Activated naive CD4-positive, alpha-beta T cell treated with anti-CD3 and anti-CD28 coated beads, Interleukin-2, amount 50 U/mL, for 72 hours (primary cell): ENCODE results near the gene JUP. TPM values are rescaled to one million over a fixed set of nuclear protein-coding genes. Genes with fewer than 3 reads are reported as not detected.

Experiments used
- ATAC-seq, 2 donors: fragments of 150-1000 bp; cut with Tn5 transposase; 2 replicates each; pipeline ENCODE4 v1.10.0; 2021; ENCODE audit warnings: mild to moderate bottlenecking in 2 of 2, moderate library complexity in 2 of 2
- DNase-seq, 2 donors: peaks; one replicate each; pipeline ENCODE4 v3.0.0; 2021 to 2022; ENCODE audit warnings: low spot score in 2 of 2
- H3K27ac Mint-ChIP-seq, 2 donors: one replicate each; pipeline ENCODE4 v1.8.0; 2022; ENCODE audit warnings: mild to moderate bottlenecking in 2 of 2, mixed read lengths in 2 of 2
- H3K36me3 Mint-ChIP-seq, 2 donors: one replicate each; pipeline ENCODE4 v1.8.0; 2022; ENCODE audit warnings: mixed read lengths in 2 of 2
- H3K9me3 Mint-ChIP-seq, 2 donors: one replicate each; pipeline ENCODE4 v1.8.0; 2022; ENCODE audit warnings: mixed read lengths in 2 of 2
- total RNA-seq, 2 donors: library from RNA; stranded (reverse); gene quantifications; one replicate each; pipeline ENCODE4 v1.2.3, GENCODE V29; 2022

JUP gene
- total RNA-seq, 2 donors from 2014 or later, result 0.39 to 0.72 TPM

GRCh38 chr17:41723801-41724475 lies 62.6 kb downstream of the JUP start:
- H3K27ac Mint-ChIP-seq, result no peak overlapping the region
- ATAC-seq (no peak), DNase-seq (no peak)
- no peaks in the 10 kb centered on the region for H3K9me3 Mint-ChIP-seq
- H3K36me3 Mint-ChIP-seq, result no peaks in the 10 kb centered on the region

- Mint-ChIP-seq H3K36me3 (no peaks in the 10 kb centered on the region), H3K27ac (no peak overlapping the region), H3K9me3 (no peaks in the 10 kb centered on the region)
- DNase-seq (no peak), ATAC-seq (no peak)
Measured at GRCh38 chr17:41722231-41722630, 64.3 kb downstream of the JUP start.

- Mint-ChIP-seq H3K27ac (peak overlapping the region in 1 of 2 donors; percentile 65), H3K36me3 (no peaks in the 10 kb centered on the region)
- ATAC-seq, result no peak
Measured at GRCh38 chr17:41718287-41718645, 68.2 kb downstream of the JUP start.

GRCh38 chr17:41717408-41718286 lies 68.9 kb downstream of the JUP start:
- Mint-ChIP-seq H3K27ac (peak overlapping the region; percentile 65), H3K36me3 (no peaks in the 10 kb centered on the region), H3K9me3 (no peaks in the 10 kb centered on the region)
- no peak for DNase-seq
- ATAC-seq, result peak; percentile 50 to 82

More at GRCh38 chr17:41718287-41718645, 68.2 kb downstream of the JUP start:
- H3K9me3 Mint-ChIP-seq, result no peaks in the 10 kb centered on the region
- no peak for DNase-seq

- DNase-seq, result no peak
- no peak for ATAC-seq
- Mint-ChIP-seq H3K9me3 (no peaks in the 10 kb centered on the region), H3K27ac (no peak within 1 kb of the TSS), H3K36me3 (no peaks in the 10 kb centered on the region)
Measured at GRCh38 chr17:41711669-41712400, 74.7 kb downstream of the JUP start, which contains the start of gene GAST. Gene GAST (plus strand): TSS chr17:41712331. CDS start chr17:41715437, 3,106 bp downstream.

- Mint-ChIP-seq H3K36me3 (no peaks in the 10 kb centered on the region), H3K9me3 (no peaks in the 10 kb centered on the region), H3K27ac (peak overlapping the region in 1 of 2 donors; percentile 33)
- ATAC-seq, result peak; percentile 64 to 78
- no peak for DNase-seq
Measured at GRCh38 chr17:41710472-41711090, 75.9 kb downstream of the JUP start.

GRCh38 chr17:41707803-41708669 lies 78.5 kb downstream of the JUP start:
- Mint-ChIP-seq H3K27ac (no peak overlapping the region), H3K9me3 (no peaks in the 10 kb centered on the region), H3K36me3 (no peaks in the 10 kb centered on the region)
- ATAC-seq (no peak), DNase-seq (no peak)

GRCh38 chr17:41705271-41705991 lies 81.1 kb downstream of the JUP start:
- DNase-seq (no peak), ATAC-seq (no peak)
- Mint-ChIP-seq H3K36me3 (no peaks in the 10 kb centered on the region), H3K27ac (peak overlapping the region in 1 of 2 donors; percentile 4), H3K9me3 (no peaks in the 10 kb centered on the region)

Other genes starting within 250 kb of the JUP start
- not detected for gene KRT9, start 214.7 kb downstream of the JUP start, total RNA-seq
- gene KRT14, start 199.8 kb downstream of the JUP start, total RNA-seq, result not detected
- gene KRT16, start 173.9 kb downstream of the JUP start, total RNA-seq, result not detected
- gene KRT17, start 162.1 kb downstream of the JUP start, total RNA-seq, result under 1 TPM in 1 of 2 donors, not detected in 1; 0.50 TPM
- gene EIF1, start 97.8 kb downstream of the JUP start, total RNA-seq, result 1,000 to 10,000 TPM in 1 of 2 donors, 100 to 1,000 TPM in 1; 899 to 1,106 TPM
- not detected for gene GAST, start 74.4 kb downstream of the JUP start, total RNA-seq
- not detected for gene HAP1, start 52.1 kb downstream of the JUP start, total RNA-seq
- gene P3H4, start 25.2 kb upstream of the JUP start, total RNA-seq, result 1 to 10 TPM; 1.1 to 1.8 TPM
- under 1 TPM in 1 of 2 donors, not detected in 1; 0.47 TPM for gene FKBP10, start 26.3 kb upstream of the JUP start, total RNA-seq
- gene NT5C3B, start 49.5 kb upstream of the JUP start, total RNA-seq, result 10 to 100 TPM; 52.4 to 62.1 TPM
- under 1 TPM; 0.12 to 0.14 TPM for gene KLHL10, start 51.1 kb upstream of the JUP start, total RNA-seq
- gene KLHL11, start 78.7 kb upstream of the JUP start, total RNA-seq, result 10 to 100 TPM; 14.1 to 29.3 TPM
- gene ACLY, start 132.2 kb upstream of the JUP start, total RNA-seq, result 100 to 1,000 TPM; 140 to 187 TPM
- gene ODAD4, start 143.9 kb upstream of the JUP start, total RNA-seq, result 1 to 10 TPM; 1.2 to 2.0 TPM
- 10 to 100 TPM; 63.1 to 85.3 TPM for gene CNP, start 180.1 kb upstream of the JUP start, total RNA-seq
- 100 to 1,000 TPM; 109 to 122 TPM for gene DNAJC7, start 230.7 kb upstream of the JUP start, total RNA-seq
- gene NKIRAS2, start 233.4 kb upstream of the JUP start, total RNA-seq, result 10 to 100 TPM; 16.7 to 17.5 TPM